ENCODE measurements around the gene ANKMY1. TPM values are rescaled to one million over a fixed set of nuclear protein-coding genes. Genes with fewer than 3 reads are reported as not detected.

Gene ANKMY1
- total RNA-seq, 4 donors from 2014 or later = 8.2 to 23.8 (median 17.1) TPM

DNA sequence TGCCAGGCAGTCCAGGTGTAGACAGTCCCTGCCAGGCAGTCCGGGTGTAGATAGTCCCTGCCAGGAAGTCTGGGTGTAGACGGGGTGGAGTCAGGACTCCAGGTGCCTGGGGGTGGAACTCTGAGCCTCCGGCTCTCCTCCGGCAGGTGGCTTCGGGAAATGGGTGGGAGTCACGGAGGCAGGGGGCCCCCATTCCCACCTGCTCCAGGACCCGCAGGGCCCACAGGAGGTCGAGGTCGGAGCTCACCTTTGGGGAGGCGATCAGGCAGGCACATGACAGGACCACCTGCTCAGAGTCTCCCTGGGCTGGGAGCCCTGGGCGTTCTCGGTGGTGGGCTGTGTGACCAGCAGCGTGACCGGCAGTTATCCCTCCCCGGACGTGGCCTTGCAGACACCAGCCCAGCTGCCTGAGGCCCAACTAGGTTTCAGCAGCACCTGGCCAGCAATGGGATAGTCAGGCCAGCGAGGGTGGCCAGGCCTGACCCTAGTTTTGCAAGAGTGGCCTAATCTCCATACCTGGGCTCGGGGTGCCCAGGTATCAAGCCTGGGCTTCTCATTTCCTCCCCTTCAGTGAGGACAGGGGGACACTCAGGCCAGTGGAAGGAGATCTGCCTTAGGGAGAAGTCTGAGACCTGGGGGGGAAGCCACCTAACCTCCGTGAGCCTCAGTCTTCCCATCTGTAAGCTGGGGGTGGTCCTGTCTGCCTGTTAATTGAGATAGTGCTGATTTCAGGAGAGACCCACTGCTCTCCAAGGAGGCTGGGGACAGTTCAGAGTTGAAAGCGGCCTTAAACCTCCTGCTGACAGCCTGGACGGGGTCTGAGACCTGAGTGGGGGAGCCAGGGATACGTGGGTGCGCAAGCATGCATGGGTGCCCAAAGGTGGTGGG, 109.2 kb downstream of the ANKMY1 start:
- no peak for DNase-seq
- Histone ChIP-seq H3K4me1 (peaks cover 44 to 88% (median 57%) of the 10 kb centered on the region in 3 donors), H3K27ac (peak overlapping the region; percentile 79 to 91 (median 87)), H3K36me3 (peaks cover 0 to 21% (median 0%) of the 10 kb centered on the region in 3 donors), H3K27me3 (peaks cover 0 to 36% (median 0%) of the 10 kb centered on the region in 4 donors), H3K9me3 (no peaks in the 10 kb centered on the region), H3K4me3 (no peak overlapping the region)
- TF ChIP-seq, protein P1, sequence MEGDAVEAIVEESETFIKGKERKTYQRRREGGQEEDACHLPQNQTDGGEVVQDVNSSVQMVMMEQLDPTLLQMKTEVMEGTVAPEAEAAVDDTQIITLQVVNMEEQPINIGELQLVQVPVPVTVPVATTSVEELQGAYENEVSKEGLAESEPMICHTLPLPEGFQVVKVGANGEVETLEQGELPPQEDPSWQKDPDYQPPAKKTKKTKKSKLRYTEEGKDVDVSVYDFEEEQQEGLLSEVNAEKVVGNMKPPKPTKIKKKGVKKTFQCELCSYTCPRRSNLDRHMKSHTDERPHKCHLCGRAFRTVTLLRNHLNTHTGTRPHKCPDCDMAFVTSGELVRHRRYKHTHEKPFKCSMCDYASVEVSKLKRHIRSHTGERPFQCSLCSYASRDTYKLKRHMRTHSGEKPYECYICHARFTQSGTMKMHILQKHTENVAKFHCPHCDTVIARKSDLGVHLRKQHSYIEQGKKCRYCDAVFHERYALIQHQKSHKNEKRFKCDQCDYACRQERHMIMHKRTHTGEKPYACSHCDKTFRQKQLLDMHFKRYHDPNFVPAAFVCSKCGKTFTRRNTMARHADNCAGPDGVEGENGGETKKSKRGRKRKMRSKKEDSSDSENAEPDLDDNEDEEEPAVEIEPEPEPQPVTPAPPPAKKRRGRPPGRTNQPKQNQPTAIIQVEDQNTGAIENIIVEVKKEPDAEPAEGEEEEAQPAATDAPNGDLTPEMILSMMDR (IDR thresholded peaks at IDR 0.05) = no peak
- TF ChIP-seq POLR2A (IDR thresholded peaks at IDR 0.05) = no peak
- intact Hi-C loops (cut with DNase I) = no loop called here
- WGBS, 2 donors = 68 to 74% methylated on average over 15 to 17 of the region's 23 CpGs

DNA sequence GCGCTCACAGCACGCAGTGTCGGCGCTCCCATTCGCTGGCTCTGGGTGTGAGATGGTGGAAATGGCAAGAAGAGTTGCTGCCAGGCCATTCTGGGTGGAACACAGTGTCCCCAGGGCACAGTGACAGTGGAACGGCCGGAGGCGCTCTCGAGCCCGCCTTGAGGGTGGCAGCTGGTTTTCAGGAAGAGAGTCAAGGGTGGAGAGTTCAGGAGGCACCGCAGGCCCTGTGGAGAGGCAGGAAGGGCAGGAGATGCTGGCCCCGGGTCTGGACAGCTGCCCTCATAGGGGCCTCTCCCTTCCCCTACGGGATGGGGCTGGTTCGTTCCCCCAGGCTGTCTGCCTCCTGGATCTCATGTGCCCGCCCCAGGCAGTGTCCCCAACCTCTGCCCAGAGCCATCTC, 109.9 kb downstream of the ANKMY1 start:
- Histone ChIP-seq H3K4me3 (no peak overlapping the region), H3K27me3 (peaks cover 0 to 31% (median 0%) of the 10 kb centered on the region in 4 donors), H3K36me3 (peaks cover 0 to 21% (median 0%) of the 10 kb centered on the region in 3 donors), H3K27ac (peak overlapping the region; percentile 79 to 91 (median 87)), H3K4me1 (peaks cover 48 to 90% (median 64%) of the 10 kb centered on the region in 3 donors), H3K9me3 (no peaks in the 10 kb centered on the region)
- intact Hi-C loops (cut with DNase I) = no loop called here
- DNase-seq = no peak
- TF ChIP-seq, protein P1 (IDR thresholded peaks at IDR 0.05) = no peak
- TF ChIP-seq POLR2A (IDR thresholded peaks at IDR 0.05) = no peak
- WGBS, 2 donors = 38 to 59% methylated on average over 4 to 5 of the region's 15 CpGs

DNA sequence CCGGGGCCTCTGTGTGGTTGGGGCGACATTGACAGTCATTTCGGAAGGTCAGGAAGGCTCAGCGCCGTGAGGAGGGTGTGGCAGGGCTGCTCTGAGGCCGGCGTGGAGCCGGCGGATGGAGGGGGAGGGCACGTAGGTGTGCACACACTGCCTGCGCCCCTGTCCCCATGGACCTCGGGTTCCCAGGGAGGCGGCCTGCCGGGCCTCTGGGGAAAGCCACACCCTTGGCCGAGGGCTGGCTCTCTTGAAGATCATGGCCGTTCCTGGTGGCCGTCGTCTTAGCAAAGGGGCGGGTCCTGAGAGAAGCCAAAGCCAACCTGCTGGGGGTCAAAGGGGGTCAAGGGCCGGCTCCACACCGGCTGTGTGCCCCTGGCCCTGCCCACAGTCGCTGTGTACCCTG, 110.5 kb downstream of the ANKMY1 start:
- 40 to 64% methylated on average over 3 to 8 of the region's 22 CpGs for WGBS, 2 donors
- TF ChIP-seq, protein P1 (IDR thresholded peaks at IDR 0.05) = no peak
- TF ChIP-seq POLR2A (IDR thresholded peaks at IDR 0.05) = no peak
- Histone ChIP-seq H3K27me3 (peaks cover 0 to 25% (median 0%) of the 10 kb centered on the region in 4 donors), H3K36me3 (peaks cover 0 to 21% (median 0%) of the 10 kb centered on the region in 3 donors), H3K4me3 (no peak overlapping the region), H3K4me1 (peaks cover 45 to 92% (median 70%) of the 10 kb centered on the region in 3 donors), H3K9me3 (no peaks in the 10 kb centered on the region), H3K27ac (peak overlapping the region; percentile 79 to 91 (median 87))
- DNase-seq = no peak
- intact Hi-C loops (cut with DNase I) = no loop called here

DNA sequence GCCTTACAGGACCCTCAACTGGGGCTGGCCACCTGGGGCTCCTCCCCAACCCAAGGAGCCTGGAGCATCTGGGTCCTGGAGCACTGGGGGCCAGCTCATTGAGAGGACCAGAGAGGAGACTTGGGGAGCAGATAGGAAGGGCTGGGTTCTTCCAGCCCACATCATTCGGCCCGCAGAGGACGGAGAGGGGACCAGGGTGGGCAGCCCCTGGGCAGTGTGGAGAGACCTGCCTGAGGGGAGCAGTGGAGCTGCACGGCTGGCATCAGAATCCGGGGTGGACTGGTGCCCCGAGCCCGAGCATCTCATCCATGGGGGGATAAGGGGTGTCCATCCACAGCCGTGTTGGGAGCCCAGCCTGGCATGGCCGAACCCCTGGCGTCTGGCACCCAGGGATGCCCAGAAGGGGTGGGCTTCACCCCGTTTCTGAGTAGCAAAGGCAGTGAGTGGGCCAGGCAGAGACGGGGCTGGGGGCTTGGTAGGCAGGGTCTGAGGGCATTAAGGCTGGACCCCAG, 111.1 kb downstream of the ANKMY1 start:
- Histone ChIP-seq H3K36me3 (peaks cover 0 to 21% (median 0%) of the 10 kb centered on the region in 3 donors), H3K27ac (peak overlapping the region in 3 of 4 donors; percentile 79 to 91 (median 86)), H3K27me3 (peaks cover 0 to 19% (median 0%) of the 10 kb centered on the region in 4 donors), H3K4me3 (no peak overlapping the region), H3K9me3 (no peaks in the 10 kb centered on the region), H3K4me1 (peaks cover 42 to 92% (median 68%) of the 10 kb centered on the region in 3 donors)
- intact Hi-C loops (cut with DNase I) = no loop called here
- WGBS, 2 donors = 93% methylated on average over 3 of the region's 12 CpGs; no CpG with 5 or more reads in 1 of the 2 donors
- no peak for DNase-seq
- no peak for TF ChIP-seq POLR2A (IDR thresholded peaks at IDR 0.05)
- TF ChIP-seq, protein P1 (IDR thresholded peaks at IDR 0.05) = no peak
